ENCODE results near the gene CRYGN.

The CRYGN gene

DNA sequence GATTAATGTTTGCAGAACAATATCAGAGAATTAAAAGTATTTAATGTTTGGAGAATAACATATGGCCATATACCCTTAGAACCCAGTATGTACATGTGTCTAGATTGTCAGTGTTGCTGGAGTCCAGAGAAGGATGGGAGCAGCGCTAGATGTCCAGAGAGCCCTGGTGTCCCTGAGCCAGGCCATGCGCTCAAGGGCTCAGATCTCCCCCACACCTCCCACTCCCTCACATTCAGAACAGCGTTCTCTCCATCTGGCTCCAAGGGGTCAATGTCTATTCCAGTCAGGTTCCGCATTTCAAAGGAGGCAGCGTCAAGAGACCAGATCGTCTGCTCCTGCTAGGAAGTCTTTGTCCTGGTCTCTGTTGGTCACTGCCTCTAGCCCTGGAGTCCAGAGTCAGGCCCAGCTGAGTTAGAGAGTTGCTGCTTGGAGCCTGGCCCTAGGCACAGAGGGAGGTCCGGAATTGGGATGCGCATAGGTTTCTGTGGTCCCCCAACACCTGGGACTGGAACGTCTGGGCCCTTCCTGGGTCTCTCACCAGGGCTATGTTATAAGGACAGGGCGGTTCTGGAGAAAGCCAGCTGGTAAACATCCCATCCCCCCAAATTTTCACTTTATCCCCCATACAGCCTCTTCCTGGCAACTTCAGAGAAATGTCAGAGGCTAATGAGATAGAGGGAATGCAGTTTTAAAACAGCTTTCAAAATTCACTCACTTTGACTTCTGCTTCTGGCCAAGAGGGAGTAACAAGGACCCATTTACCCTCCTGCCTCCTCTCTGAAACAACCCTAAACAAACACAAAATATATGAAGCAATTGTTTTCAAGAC is 23.6 kb downstream of the CRYGN start:
- no peak overlapping the region for H3K4me3 ChIP-seq (ENCODE audit: low read depth in 1 of 2, low read length in 2 of 2)
- peaks cover 3% of the 10 kb centered on the region; the same call in 1 of the 2 replicates for H3K4me1 ChIP-seq (ENCODE audit: insufficient read depth, low read length)
- H3K4me2 ChIP-seq (ENCODE audit: insufficient read depth, low read length) = no peak overlapping the region
- no peaks in the 10 kb centered on the region for H4K20me1 ChIP-seq (ENCODE audit: insufficient read depth, low read length)
- no peak overlapping the region for H3K9ac ChIP-seq (ENCODE audit: low read depth, low read length)
- H3K36me3 ChIP-seq (ENCODE audit: insufficient read depth, low read length) = no peaks in the 10 kb centered on the region
- no peaks in the 10 kb centered on the region for H3K27me3 ChIP-seq (ENCODE audit: insufficient read depth, low read length, poor library complexity)
- no peak for ATAC-seq (ENCODE audit: insufficient read depth, low read depth)
- H3K27ac ChIP-seq (ENCODE audit: low read length) = no peak overlapping the region
- no peak for DNase-seq
- H2AFZ ChIP-seq (ENCODE audit: low read depth, low read length) = no peak overlapping the region
- TF ChIP-seq, protein P1, sequence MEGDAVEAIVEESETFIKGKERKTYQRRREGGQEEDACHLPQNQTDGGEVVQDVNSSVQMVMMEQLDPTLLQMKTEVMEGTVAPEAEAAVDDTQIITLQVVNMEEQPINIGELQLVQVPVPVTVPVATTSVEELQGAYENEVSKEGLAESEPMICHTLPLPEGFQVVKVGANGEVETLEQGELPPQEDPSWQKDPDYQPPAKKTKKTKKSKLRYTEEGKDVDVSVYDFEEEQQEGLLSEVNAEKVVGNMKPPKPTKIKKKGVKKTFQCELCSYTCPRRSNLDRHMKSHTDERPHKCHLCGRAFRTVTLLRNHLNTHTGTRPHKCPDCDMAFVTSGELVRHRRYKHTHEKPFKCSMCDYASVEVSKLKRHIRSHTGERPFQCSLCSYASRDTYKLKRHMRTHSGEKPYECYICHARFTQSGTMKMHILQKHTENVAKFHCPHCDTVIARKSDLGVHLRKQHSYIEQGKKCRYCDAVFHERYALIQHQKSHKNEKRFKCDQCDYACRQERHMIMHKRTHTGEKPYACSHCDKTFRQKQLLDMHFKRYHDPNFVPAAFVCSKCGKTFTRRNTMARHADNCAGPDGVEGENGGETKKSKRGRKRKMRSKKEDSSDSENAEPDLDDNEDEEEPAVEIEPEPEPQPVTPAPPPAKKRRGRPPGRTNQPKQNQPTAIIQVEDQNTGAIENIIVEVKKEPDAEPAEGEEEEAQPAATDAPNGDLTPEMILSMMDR (IDR thresholded peaks at IDR 0.05; ENCODE audit: borderline replicate concordance, extremely low read depth, low read length, poor library complexity, severe bottlenecking) = no peak
- no peak for TF ChIP-seq EZH2 (IDR thresholded peaks at IDR 0.05; ENCODE audit: borderline replicate concordance, low read depth, low read length, severe bottlenecking)
- peaks cover 3% of the 10 kb centered on the region for H3K9me3 ChIP-seq (ENCODE audit: insufficient read depth, low read length, severe bottlenecking)
- no peaks in the 10 kb centered on the region for H3K79me2 ChIP-seq (ENCODE audit: insufficient read depth, low read length)

DNA sequence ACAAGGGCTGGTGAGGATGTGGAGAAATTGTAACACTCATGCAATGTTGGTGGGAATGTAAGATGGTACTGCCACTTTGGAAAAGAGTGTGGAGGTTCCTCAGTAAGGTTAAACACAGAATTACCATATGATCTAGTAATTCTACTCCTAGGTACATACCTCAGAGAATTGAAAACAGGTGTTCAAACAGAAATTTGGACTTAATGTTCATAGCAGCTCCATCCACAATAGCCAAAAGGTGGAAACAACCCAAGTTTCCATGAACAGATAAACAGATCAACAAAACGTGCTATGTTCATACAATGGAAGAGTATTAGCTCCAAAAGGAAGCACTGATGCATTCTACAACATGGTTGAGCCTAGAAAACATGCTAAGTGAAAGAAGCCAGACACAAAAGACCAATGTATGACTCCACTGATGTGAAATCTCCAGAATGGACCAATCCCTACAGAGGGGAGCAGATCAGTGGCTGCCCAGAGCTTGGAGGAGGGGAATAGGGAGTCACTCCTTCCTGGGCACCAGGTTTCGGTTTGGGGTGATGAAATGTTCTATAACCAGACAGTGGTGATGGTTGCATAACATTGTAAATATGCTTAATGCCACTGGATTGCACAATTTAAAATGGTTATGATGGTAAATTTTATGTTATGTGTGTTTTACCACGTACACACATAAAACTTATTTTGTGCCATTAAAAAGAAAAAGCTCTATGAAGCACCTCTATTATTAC is 24.4 kb downstream of the CRYGN start:
- no peak overlapping the region for H3K27ac ChIP-seq (ENCODE audit: low read length)
- no peak overlapping the region for H2AFZ ChIP-seq (ENCODE audit: low read depth, low read length)
- H3K27me3 ChIP-seq (ENCODE audit: insufficient read depth, low read length, poor library complexity) = no peaks in the 10 kb centered on the region
- ATAC-seq (ENCODE audit: insufficient read depth, low read depth) (no peak), DNase-seq (no peak)
- TF ChIP-seq EZH2 (IDR thresholded peaks at IDR 0.05; ENCODE audit: borderline replicate concordance, low read depth, low read length, severe bottlenecking) = no peak
- TF ChIP-seq, protein P1 (IDR thresholded peaks at IDR 0.05; ENCODE audit: borderline replicate concordance, extremely low read depth, low read length, poor library complexity, severe bottlenecking) = no peak
- H4K20me1 ChIP-seq (ENCODE audit: insufficient read depth, low read length) = no peaks in the 10 kb centered on the region
- no peak overlapping the region for H3K4me2 ChIP-seq (ENCODE audit: insufficient read depth, low read length)
- H3K79me2 ChIP-seq (ENCODE audit: insufficient read depth, low read length) = no peaks in the 10 kb centered on the region
- H3K9ac ChIP-seq (ENCODE audit: low read depth, low read length) = no peak overlapping the region
- H3K9me3 ChIP-seq (ENCODE audit: insufficient read depth, low read length, severe bottlenecking) = peaks cover 3% of the 10 kb centered on the region
- no peaks in the 10 kb centered on the region for H3K36me3 ChIP-seq (ENCODE audit: insufficient read depth, low read length)
- H3K4me3 ChIP-seq (ENCODE audit: low read depth in 1 of 2, low read length in 2 of 2) = no peak overlapping the region
- peaks cover 8% of the 10 kb centered on the region for H3K4me1 ChIP-seq (ENCODE audit: insufficient read depth, low read length)

DNA sequence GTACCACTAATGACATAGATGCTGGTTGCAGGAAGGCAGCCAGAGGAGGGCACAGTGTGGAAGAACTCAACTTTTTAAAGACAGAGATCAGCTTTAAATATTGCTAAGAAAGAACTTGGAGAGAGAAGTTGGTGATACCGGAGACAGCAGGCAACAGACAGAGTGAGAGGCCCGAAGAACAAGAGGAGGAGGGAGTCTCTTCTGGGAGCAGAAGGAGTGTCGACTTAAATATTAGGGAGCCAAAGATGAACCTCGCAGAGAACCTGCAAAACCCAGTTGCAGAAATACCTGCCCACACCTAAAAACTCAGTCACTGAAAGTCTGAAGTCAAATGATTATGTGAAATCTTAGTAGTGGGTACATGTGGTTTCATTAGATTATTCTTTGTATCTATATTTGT is 26.7 kb downstream of the CRYGN start:
- H3K79me2 ChIP-seq (ENCODE audit: insufficient read depth, low read length) = peaks cover 14% of the 10 kb centered on the region
- TF ChIP-seq EZH2 (IDR thresholded peaks at IDR 0.05; ENCODE audit: borderline replicate concordance, low read depth, low read length, severe bottlenecking) = no peak
- TF ChIP-seq, protein P1 (IDR thresholded peaks at IDR 0.05; ENCODE audit: borderline replicate concordance, extremely low read depth, low read length, poor library complexity, severe bottlenecking) = no peak
- H3K4me3 ChIP-seq (ENCODE audit: low read depth in 1 of 2, low read length in 2 of 2) = no peak overlapping the region
- peaks cover 23% of the 10 kb centered on the region for H3K4me1 ChIP-seq (ENCODE audit: insufficient read depth, low read length)
- no peak overlapping the region for H2AFZ ChIP-seq (ENCODE audit: low read depth, low read length)
- ATAC-seq (ENCODE audit: insufficient read depth, low read depth) (no peak), DNase-seq (no peak)
- no peaks in the 10 kb centered on the region for H3K9me3 ChIP-seq (ENCODE audit: insufficient read depth, low read length, severe bottlenecking)
- no peaks in the 10 kb centered on the region for H4K20me1 ChIP-seq (ENCODE audit: insufficient read depth, low read length)
- H3K27ac ChIP-seq (ENCODE audit: low read length) = no peak overlapping the region
- H3K27me3 ChIP-seq (ENCODE audit: insufficient read depth, low read length, poor library complexity) = peaks cover 7% of the 10 kb centered on the region
- no peaks in the 10 kb centered on the region for H3K36me3 ChIP-seq (ENCODE audit: insufficient read depth, low read length)
- no peak overlapping the region for H3K9ac ChIP-seq (ENCODE audit: low read depth, low read length)
- no peak overlapping the region for H3K4me2 ChIP-seq (ENCODE audit: insufficient read depth, low read length)

Measured in DND-41 (cell line).